H9 (cell line): ENCODE results near the gene MTHFS. TPM values are rescaled to one million over a fixed set of nuclear protein-coding genes. Genes with fewer than 3 reads are reported as not detected.

Source experiments
- DNase-seq: peaks from one replicate; pipeline ENCODE4 v3.0.0-alpha.2; 2017
- H2AFZ ChIP-seq: one replicate; pipeline ENCODE4 v1.6.1; 2013; ENCODE audit warnings: mild to moderate bottlenecking, low read length, control low read depth, moderate library complexity
- H2AK5ac ChIP-seq: 2 replicates; pipeline ENCODE4 v1.6.1; 2013; ENCODE audit warnings: low read length, control low read depth, mixed read lengths; ENCODE audit not compliant: insufficient read length
- H2BK120ac ChIP-seq: one replicate; pipeline ENCODE4 v1.6.1; 2013; ENCODE audit warnings: low read depth, mild to moderate bottlenecking, low read length, control low read depth, inconsistent platforms; ENCODE audit not compliant: poor library complexity, severe bottlenecking
- H2BK12ac ChIP-seq: 2 replicates; pipeline ENCODE4 v1.6.1; 2013; ENCODE audit warnings: low read length, control low read depth, mixed read lengths, low read depth; ENCODE audit not compliant: insufficient read length
- H2BK15ac ChIP-seq: 2 replicates; pipeline ENCODE4 v1.6.1; 2013; ENCODE audit warnings: low read depth, low read length, control low read depth
- H2BK20ac ChIP-seq: one replicate; pipeline ENCODE4 v1.6.1; 2013; ENCODE audit warnings: low read depth, mild to moderate bottlenecking, low read length, control low read depth, inconsistent platforms; ENCODE audit not compliant: poor library complexity, severe bottlenecking
- H2BK5ac ChIP-seq: 2 replicates; pipeline ENCODE4 v1.6.1; 2013; ENCODE audit warnings: low read length, control low read depth, mixed read lengths; ENCODE audit not compliant: insufficient read length
- H3K14ac ChIP-seq: 2 replicates; pipeline ENCODE4 v1.6.1; 2013; ENCODE audit warnings: low read length, control low read depth; ENCODE audit not compliant: insufficient read depth
- H3K18ac ChIP-seq: 2 replicates; pipeline ENCODE4 v1.6.1; 2013; ENCODE audit warnings: low read depth, mild to moderate bottlenecking, mixed read lengths, low read length, control low read depth; ENCODE audit not compliant: insufficient read length
- H3K23ac ChIP-seq: 2 replicates; pipeline ENCODE4 v1.6.1; 2013; ENCODE audit warnings: low read length, control low read depth, mixed read lengths, low read depth; ENCODE audit not compliant: insufficient read length
- H3K23me2 ChIP-seq: 2 replicates; pipeline ENCODE4 v1.6.1; 2013; ENCODE audit warnings: low read depth, mild to moderate bottlenecking, mixed read lengths, low read length, control low read depth; ENCODE audit not compliant: insufficient read length, poor library complexity, severe bottlenecking
- H3K27ac ChIP-seq: 2 replicates; pipeline ENCODE4 v1.5.1; 2013; ENCODE audit warnings: low read length, control low read depth, mixed read lengths, low read depth; ENCODE audit not compliant: insufficient read length
- H3K27me3 ChIP-seq: 2 replicates; pipeline ENCODE4 v1.6.1; 2013; ENCODE audit warnings: low read length, control low read depth, inconsistent platforms; ENCODE audit not compliant: insufficient read depth
- H3K4ac ChIP-seq: 2 replicates; pipeline ENCODE4 v1.6.1; 2013; ENCODE audit warnings: low read depth, mild to moderate bottlenecking, control low read depth, inconsistent platforms, low read length, moderate library complexity
- H3K4me1 ChIP-seq: 2 replicates; pipeline ENCODE4 v1.6.1; 2013; ENCODE audit warnings: low read length, control low read depth, inconsistent platforms; ENCODE audit not compliant: insufficient read depth
- H3K4me2 ChIP-seq: 2 replicates; pipeline ENCODE4 v1.6.1; 2013; ENCODE audit warnings: low read length, control low read depth, mixed read lengths; ENCODE audit not compliant: insufficient read length, insufficient read depth
- H3K56ac ChIP-seq: 2 replicates; pipeline ENCODE4 v1.6.1; 2013; ENCODE audit warnings: low read depth, mild to moderate bottlenecking, mixed read lengths, low read length, control low read depth; ENCODE audit not compliant: insufficient read length
- H3K79me1 ChIP-seq: 2 replicates; pipeline ENCODE4 v1.6.1; 2013; ENCODE audit warnings: low read depth, mild to moderate bottlenecking, moderate library complexity, low read length, control low read depth, inconsistent platforms; ENCODE audit not compliant: insufficient read depth, poor library complexity, severe bottlenecking
- H3K79me2 ChIP-seq: 2 replicates; pipeline ENCODE4 v1.6.1; 2013; ENCODE audit warnings: low read length, control low read depth, inconsistent platforms; ENCODE audit not compliant: insufficient read depth
- H3K9ac ChIP-seq: 2 replicates; pipeline ENCODE4 v1.6.1; 2013; ENCODE audit warnings: low read length, control low read depth, mixed read lengths; ENCODE audit not compliant: insufficient read length; ENCODE audit errors: extremely low read depth
- H3K9me3 ChIP-seq: one replicate; pipeline ENCODE4 v1.6.1; 2013; ENCODE audit warnings: low read depth, low read length, inconsistent platforms; ENCODE audit not compliant: control insufficient read depth
- H3T11ph ChIP-seq: one replicate; pipeline ENCODE4 v1.6.1; 2013; ENCODE audit warnings: mild to moderate bottlenecking, low read length, control low read depth, inconsistent platforms
- H4K20me1 ChIP-seq: one replicate; pipeline ENCODE4 v1.6.1; 2013; ENCODE audit not compliant: control insufficient read depth, insufficient read length, insufficient read depth
- H4K5ac ChIP-seq: 2 replicates; pipeline ENCODE4 v1.6.1; 2013; ENCODE audit warnings: low read depth, mild to moderate bottlenecking, mixed read lengths, low read length, control low read depth; ENCODE audit not compliant: insufficient read length
- H4K8ac ChIP-seq: replicated peaks from 2 replicates; pipeline ENCODE4 v1.6.1; 2013; ENCODE audit warnings: low read length, control low read depth, mixed read lengths, low read depth; ENCODE audit not compliant: insufficient read length
- H4K91ac ChIP-seq: 2 replicates; pipeline ENCODE4 v1.6.1; 2013; ENCODE audit warnings: low read depth, mild to moderate bottlenecking, moderate library complexity, mixed read lengths, low read length, control low read depth; ENCODE audit not compliant: insufficient read length
- H3K27ac Mint-ChIP-seq, 3 experiments: 2 replicates in 2 of 3; 3 replicates in 1 of 3; pipeline ENCODE4 v1.8.0; 2020 to 2021; ENCODE audit warnings: mixed read lengths in 3 of 3, mild to moderate bottlenecking in 1 of 3, moderate library complexity in 1 of 3
- H3K27me3 Mint-ChIP-seq: 2 replicates; pipeline ENCODE4 v1.8.0; 2021; ENCODE audit warnings: low read depth, mild to moderate bottlenecking, moderate library complexity, mixed read lengths
- H3K36me3 Mint-ChIP-seq, 3 experiments: 2 replicates in 2 of 3; 3 replicates in 1 of 3; pipeline ENCODE4 v1.8.0; 2020 to 2021; ENCODE audit warnings: low read depth in 3 of 3, mixed read lengths in 3 of 3; ENCODE audit not compliant: insufficient read depth in 1 of 3
- H3K4me1 Mint-ChIP-seq, 2 experiments: 2 replicates each; pipeline ENCODE4 v1.8.0; 2020; ENCODE audit warnings: mixed read lengths in 2 of 2
- H3K4me3 Mint-ChIP-seq, 2 experiments: 2 replicates in 1 of 2; 3 replicates in 1 of 2; pipeline ENCODE4 v1.8.0; 2020 to 2021; ENCODE audit warnings: mild to moderate bottlenecking in 2 of 2, mixed read lengths in 2 of 2, moderate library complexity in 1 of 2
- H3K9me3 Mint-ChIP-seq, 2 experiments: 2 replicates in 1 of 2; 3 replicates in 1 of 2; pipeline ENCODE4 v1.8.0; 2020; ENCODE audit warnings: mild to moderate bottlenecking in 2 of 2, mixed read lengths in 2 of 2, moderate library complexity in 1 of 2
- CTCF ChIP-seq: fragments of 200-600 bp; sonication (generic); conservative IDR thresholded peaks from 3 replicates; pipeline ENCODE4 v1.8.0; 2021; ENCODE audit warnings: antibody characterized with exemption, mild to moderate bottlenecking
- WGBS: extraction: QIAGEN DNeasy Blood & Tissue Kit; methylation state at CpG from one replicate; pipeline ENCODE4 v1.1.7; 2013; ENCODE audit warnings: missing lambda C conversion rate, low lambda C conversion rate, mixed read lengths; ENCODE audit not compliant: insufficient read length; ENCODE audit errors: extremely low coverage; 5-methylcytosine and 5-hydroxymethylcytosine counted together
- total RNA-seq: library from RNA; stranded (reverse); gene quantifications from 2 replicates; pipeline ENCODE4 v1.2.1, GENCODE V29; 2021

The MTHFS gene
- total RNA-seq, 1 experiment from 2014 or later, result 36.9 TPM

GRCh38 chr15:79831604-79832003, 65.2 kb downstream of the MTHFS start:
- H2BK5ac ChIP-seq, result no peak overlapping the region
- no peaks in the 10 kb centered on the region for H3K79me1 ChIP-seq
- H3K4ac ChIP-seq, result no peak overlapping the region
- H3K56ac ChIP-seq, result no peak overlapping the region
- no peak for DNase-seq
- no peak overlapping the region for H3K27ac ChIP-seq
- H3K79me2 ChIP-seq, result no peaks in the 10 kb centered on the region
- Mint-ChIP-seq H3K4me1 (no peaks in the 10 kb centered on the region; a peak in 1 of 4 replicates), H3K27ac (peak overlapping the region in 1 of 3 experiments; percentile 94; a peak in 1 of 7 replicates), H3K36me3 (peaks cover 9 to 21% (median 18%) of the 10 kb centered on the region in 3 experiments), H3K9me3 (no peaks in the 10 kb centered on the region; a peak in 1 of 5 replicates), H3K4me3 (no peak overlapping the region), H3K27me3 (no peaks in the 10 kb centered on the region; the same call in 1 of the 2 replicates)
- no peak overlapping the region for H4K5ac ChIP-seq
- H3K9ac ChIP-seq, result no peak overlapping the region
- H2BK20ac ChIP-seq, result no peak overlapping the region
- H3T11ph ChIP-seq, result no peak overlapping the region
- no peak overlapping the region for H3K14ac ChIP-seq
- no peaks in the 10 kb centered on the region for H3K27me3 ChIP-seq
- no peak overlapping the region for H2BK15ac ChIP-seq
- no peak overlapping the region for H2AK5ac ChIP-seq
- no peaks in the 10 kb centered on the region for H3K9me3 ChIP-seq
- WGBS, result no CpG with 5 or more reads among the region's 1 CpG
- H4K91ac ChIP-seq, result no peak overlapping the region
- H3K23ac ChIP-seq, result no peak overlapping the region
- no peak overlapping the region for H3K18ac ChIP-seq
- TF ChIP-seq CTCF, result no peak
- no peak overlapping the region for H2BK12ac ChIP-seq
- no peak overlapping the region for H2AFZ ChIP-seq
- no peaks in the 10 kb centered on the region for H3K23me2 ChIP-seq
- no peak overlapping the region for H4K8ac ChIP-seq
- H4K20me1 ChIP-seq, result no peaks in the 10 kb centered on the region
- H3K4me2 ChIP-seq, result no peak overlapping the region
- no peaks in the 10 kb centered on the region for H3K4me1 ChIP-seq
- H2BK120ac ChIP-seq, result no peak overlapping the region
